ENCODE data around the gene HEMGN. TPM values are rescaled to one million over a fixed set of nuclear protein-coding genes. Genes with fewer than 3 reads are reported as not detected.

The HEMGN gene
- polyA plus RNA-seq, 1 donor from 2014 or later = 0.44 TPM

Other genes with a start within 250 kb of the HEMGN start
- 33.6 TPM for gene XPA, start 240.8 kb downstream of the HEMGN start, polyA plus RNA-seq
- gene FOXE1, start 84.9 kb downstream of the HEMGN start, polyA plus RNA-seq = not detected
- 14.0 TPM for gene TRMO, start 15.7 kb downstream of the HEMGN start, polyA plus RNA-seq
- gene ANP32B, start 45.2 kb upstream of the HEMGN start, polyA plus RNA-seq = 87.0 TPM
- gene NANS, start 118.6 kb upstream of the HEMGN start, polyA plus RNA-seq = 26.9 TPM
- 43.0 TPM for gene TRIM14, start 181.1 kb upstream of the HEMGN start, polyA plus RNA-seq

Measured in IgD-negative memory B cell (primary cell).